Activated naive CD4-positive, alpha-beta T cell treated with anti-CD3 and anti-CD28 coated beads for 36 hours (primary cell): ENCODE data around the gene PAN3. TPM values are rescaled to one million over a fixed set of nuclear protein-coding genes. Genes with fewer than 3 reads are reported as not detected.

Experiments used
- CTCF ChIA-PET: fragments of 350-600 bp; sonication (Branson Sonifier 250); formaldehyde crosslinking; loops from one replicate; lab custom pipeline; 2021; ENCODE audit warnings: antibody characterized with exemption; lab: Charles Lee
- DNase-seq: peaks from one replicate; pipeline ENCODE4 v3.0.0-alpha.2; 2020
- H3K27ac Mint-ChIP-seq: one replicate; pipeline ENCODE4 v1.8.0; 2021; ENCODE audit warnings: mild to moderate bottlenecking, mixed read lengths
- H3K27me3 Mint-ChIP-seq: one replicate; pipeline ENCODE4 v1.8.0; 2021; ENCODE audit warnings: low read depth, mixed read lengths
- H3K36me3 Mint-ChIP-seq: one replicate; pipeline ENCODE4 v1.8.0; 2021; ENCODE audit warnings: low read depth, mixed read lengths
- H3K4me1 Mint-ChIP-seq: one replicate; pipeline ENCODE4 v1.8.0; 2021; ENCODE audit warnings: low read depth, mixed read lengths
- H3K4me3 Mint-ChIP-seq: one replicate; pipeline ENCODE4 v1.8.0; 2021; ENCODE audit warnings: mild to moderate bottlenecking, moderate library complexity, mixed read lengths
- H3K9me3 Mint-ChIP-seq: one replicate; pipeline ENCODE4 v1.8.0; 2021; ENCODE audit warnings: mixed read lengths
- intact Hi-C: fragments of 100-400 bp; cut with micrococcal nuclease; formaldehyde crosslinking; loops from one replicate; pipeline ENCODE4 v1.15.1; 2023
- total RNA-seq, 2 experiments: library from RNA; stranded (reverse); gene quantifications; one replicate each; pipeline ENCODE4 v1.2.3, GENCODE V29; 2021

The PAN3 gene
- total RNA-seq, 2 experiments from 2014 or later = 21.2 to 21.7 TPM

GRCh38 chr13:28333204-28333881, 195.0 kb downstream of the PAN3 start:
- CTCF ChIA-PET = interaction anchor here (1.4 kb wide), 1 partner anchor 10 kb away, joined by 7 read pairs; no protein-coding TSS in a partner anchor
- intact Hi-C loops = no loop called here
- no peak overlapping the region for H3K27ac Mint-ChIP-seq
- no peak overlapping the region for H3K4me3 Mint-ChIP-seq
- H3K4me1 Mint-ChIP-seq = no peaks in the 10 kb centered on the region
- no peaks in the 10 kb centered on the region for H3K27me3 Mint-ChIP-seq
- H3K36me3 Mint-ChIP-seq = no peaks in the 10 kb centered on the region
- no peaks in the 10 kb centered on the region for H3K9me3 Mint-ChIP-seq
- DNase-seq = no peak

DNA sequence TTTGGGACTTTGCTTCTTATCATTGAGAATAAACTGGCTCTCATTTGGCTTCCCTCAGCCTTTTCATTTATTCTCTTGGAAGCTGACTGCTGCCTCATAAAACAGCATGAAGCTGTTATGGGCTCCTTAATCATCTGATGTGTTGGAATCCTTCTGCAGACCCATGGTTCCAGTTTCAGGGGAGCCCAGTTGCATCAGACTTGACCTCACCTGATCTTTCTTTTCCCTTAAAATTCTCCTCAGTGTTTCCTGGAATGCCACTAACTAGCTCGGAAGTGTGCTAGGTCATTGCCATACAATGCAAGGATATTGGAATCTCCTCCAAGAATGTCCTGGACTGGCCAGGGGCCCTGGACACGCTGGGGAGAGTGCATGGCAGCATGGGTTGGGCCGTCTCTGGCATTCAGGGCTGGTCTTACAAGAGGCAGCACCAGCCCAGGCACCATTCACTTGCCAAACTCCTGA, 197.9 kb downstream of the PAN3 start:
- no peaks in the 10 kb centered on the region for H3K36me3 Mint-ChIP-seq
- no peaks in the 10 kb centered on the region for H3K9me3 Mint-ChIP-seq
- CTCF ChIA-PET = no interaction called here
- no peak overlapping the region for H3K27ac Mint-ChIP-seq
- intact Hi-C loops = no loop called here
- no peak for DNase-seq
- no peaks in the 10 kb centered on the region for H3K27me3 Mint-ChIP-seq
- no peak overlapping the region for H3K4me3 Mint-ChIP-seq
- H3K4me1 Mint-ChIP-seq = peaks cover 2% of the 10 kb centered on the region

DNA sequence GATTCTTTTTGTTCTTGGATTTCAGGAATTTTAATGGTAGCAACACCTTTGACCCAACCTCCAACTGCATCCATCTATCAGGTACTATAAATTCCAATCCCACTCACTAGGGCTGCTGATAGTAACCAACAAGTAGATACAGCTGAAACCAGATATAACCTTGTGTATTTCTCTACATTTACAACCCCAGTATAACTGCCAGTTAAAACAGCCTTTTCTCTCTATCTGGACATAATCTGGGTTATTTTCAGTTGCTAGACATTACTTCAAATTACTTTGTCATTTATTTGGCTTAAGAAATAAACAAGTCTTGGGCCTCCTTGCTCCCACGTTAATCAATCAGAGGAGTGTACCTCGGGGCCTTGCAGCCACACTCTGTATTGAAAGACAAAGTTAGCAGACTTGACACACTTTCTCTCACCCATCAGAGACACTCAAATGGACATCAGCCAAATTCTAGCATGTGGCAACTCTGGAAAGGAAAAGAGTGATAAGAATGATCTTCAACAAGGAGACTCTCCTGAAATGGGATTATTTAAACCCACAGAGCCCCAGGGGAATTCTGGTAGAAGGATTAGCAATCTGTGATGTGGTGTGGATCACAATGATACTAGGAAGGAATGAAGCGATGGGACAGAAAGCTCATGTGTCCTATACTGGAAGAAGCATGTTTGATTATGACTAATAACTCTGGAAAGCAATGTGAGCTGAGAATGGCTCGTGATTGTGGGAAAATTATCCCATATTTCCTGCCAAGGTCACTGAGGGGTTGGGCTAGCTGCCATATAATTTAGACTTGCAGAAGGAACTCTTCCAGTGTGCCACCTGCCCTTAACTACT, 199.0 kb downstream of the PAN3 start:
- intact Hi-C loops = no loop called here
- no peaks in the 10 kb centered on the region for H3K36me3 Mint-ChIP-seq
- no peak overlapping the region for H3K27ac Mint-ChIP-seq
- no peaks in the 10 kb centered on the region for H3K9me3 Mint-ChIP-seq
- DNase-seq = no peak
- H3K4me3 Mint-ChIP-seq = no peak overlapping the region
- H3K27me3 Mint-ChIP-seq = no peaks in the 10 kb centered on the region
- peaks cover 2% of the 10 kb centered on the region for H3K4me1 Mint-ChIP-seq
- CTCF ChIA-PET = interaction anchor here (0.7 kb wide), 2 partner anchors 20 to 25 kb away, joined by 3 read pairs; no protein-coding TSS in a partner anchor

DNA sequence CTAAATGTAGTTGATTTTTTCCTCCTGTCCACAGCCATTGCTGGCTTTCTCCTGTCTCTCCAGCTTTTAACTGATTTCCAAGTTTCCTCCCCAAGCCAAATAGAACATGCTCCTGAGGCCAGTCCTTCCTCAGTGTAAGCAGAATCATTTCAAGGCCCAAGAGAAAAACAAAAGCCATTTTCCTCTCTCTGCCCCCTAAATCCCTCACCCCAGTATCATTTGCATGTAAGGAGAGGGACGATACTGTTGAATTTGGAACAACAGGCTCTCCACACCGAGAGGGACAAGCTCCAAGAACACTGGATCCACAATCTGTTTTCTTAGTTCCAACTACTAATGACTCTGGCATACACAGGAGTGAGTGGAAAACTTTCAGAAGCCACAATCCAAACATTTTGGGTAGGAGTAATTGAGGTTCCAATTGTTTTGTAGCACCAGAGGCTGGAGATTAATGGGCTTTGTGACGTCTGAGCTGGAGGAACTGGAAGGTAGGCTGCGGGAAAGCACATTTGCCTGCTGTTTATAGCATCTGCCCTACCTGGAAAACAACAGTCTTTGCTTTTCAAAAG, 199.7 kb downstream of the PAN3 start:
- Mint-ChIP-seq H3K27me3 (no peaks in the 10 kb centered on the region), H3K4me3 (no peak overlapping the region), H3K9me3 (no peaks in the 10 kb centered on the region), H3K36me3 (no peaks in the 10 kb centered on the region), H3K4me1 (peaks cover 2% of the 10 kb centered on the region), H3K27ac (no peak overlapping the region)
- intact Hi-C loops = no loop called here
- DNase-seq = no peak
- CTCF ChIA-PET = interaction anchor here (0.7 kb wide), 1 partner anchor 24 kb away, joined by 3 read pairs; no protein-coding TSS in a partner anchor

DNA sequence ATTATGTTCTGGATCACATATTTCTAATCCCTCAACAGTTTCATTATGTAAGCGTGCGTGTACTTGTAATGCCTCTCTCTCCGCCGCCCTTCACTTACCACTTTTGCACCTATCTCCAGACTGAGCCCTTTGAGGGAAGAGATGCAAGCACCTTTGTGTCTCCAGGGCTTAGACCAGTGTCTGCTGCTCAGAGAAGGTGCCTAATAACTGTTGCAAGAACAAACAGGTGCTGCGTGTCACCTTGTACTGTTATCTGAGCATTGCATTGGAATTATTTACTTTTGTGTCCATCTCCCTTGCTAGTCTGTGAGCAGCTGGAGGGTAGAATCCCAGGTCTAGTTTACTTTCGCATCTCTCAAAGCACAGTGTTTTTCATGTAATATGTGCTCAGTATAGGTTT, 200.4 kb downstream of the PAN3 start:
- H3K27ac Mint-ChIP-seq = no peak overlapping the region
- CTCF ChIA-PET = no interaction called here

GRCh38 chr13:28339419-28339818, 201.1 kb downstream of the PAN3 start:
- no peaks in the 10 kb centered on the region for H3K9me3 Mint-ChIP-seq
- peaks cover 2% of the 10 kb centered on the region for H3K4me1 Mint-ChIP-seq
- no peak overlapping the region for H3K4me3 Mint-ChIP-seq
- CTCF ChIA-PET = no interaction called here
- intact Hi-C loops = no loop called here
- peaks cover 2% of the 10 kb centered on the region for H3K27me3 Mint-ChIP-seq
- no peak for DNase-seq
- H3K27ac Mint-ChIP-seq = no peak overlapping the region
- peaks cover 1% of the 10 kb centered on the region for H3K36me3 Mint-ChIP-seq

More for the DNA sequence above, 200.4 kb downstream of the PAN3 start:
- Mint-ChIP-seq H3K36me3 (no peaks in the 10 kb centered on the region), H3K9me3 (no peaks in the 10 kb centered on the region), H3K27me3 (peaks cover under 1% of the 10 kb centered on the region), H3K4me1 (peaks cover 2% of the 10 kb centered on the region), H3K4me3 (no peak overlapping the region)
- no peak for DNase-seq
- intact Hi-C loops = no loop called here

DNA sequence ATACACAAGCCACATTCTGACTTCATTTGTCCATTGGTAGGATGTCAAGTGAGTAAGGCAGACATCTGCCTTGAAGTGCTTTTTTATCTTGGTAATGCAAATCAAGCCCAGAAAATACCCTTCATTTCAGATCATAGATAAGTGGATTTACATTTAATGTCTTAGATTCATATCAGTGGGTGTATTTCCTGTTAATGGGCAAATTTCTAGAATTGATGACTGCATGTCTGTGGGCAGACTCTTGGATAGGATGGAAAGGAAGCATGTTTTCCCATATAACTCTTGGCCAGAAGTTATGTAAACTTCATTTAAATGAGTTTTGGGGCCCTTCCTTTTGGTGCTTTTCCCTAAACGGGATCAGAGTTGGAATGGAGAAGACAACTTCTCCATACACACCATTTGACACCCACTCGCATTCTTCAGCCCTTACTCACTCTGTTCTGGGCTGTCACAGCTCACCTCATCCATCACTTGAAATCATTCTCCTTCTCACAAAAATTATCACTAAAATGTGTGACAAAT, 202.0 kb downstream of the PAN3 start:
- CTCF ChIA-PET = interaction anchor here (0.6 kb wide), 1 partner anchor 39 kb away, joined by 3 read pairs; no protein-coding TSS in a partner anchor

DNA sequence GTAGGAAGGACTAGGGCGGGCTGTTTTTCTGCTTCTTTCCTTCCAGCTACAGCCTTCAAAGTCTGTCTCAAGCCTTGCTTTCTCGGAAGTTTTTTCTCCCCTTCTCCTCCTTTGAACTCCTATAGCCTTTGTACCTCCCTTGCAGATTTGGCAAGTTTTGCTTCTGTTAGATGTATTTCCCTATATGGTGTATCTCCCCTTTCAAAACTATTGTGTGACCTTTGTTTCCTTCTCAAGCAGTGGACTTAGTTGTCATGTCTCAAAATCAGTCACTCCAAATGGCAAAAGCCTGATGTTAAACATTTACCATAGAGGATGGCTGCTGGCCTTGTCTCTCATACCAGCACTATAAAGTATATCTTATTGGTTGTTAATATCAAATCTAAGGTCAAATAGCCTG, 203.9 kb downstream of the PAN3 start:
- CTCF ChIA-PET = interaction anchor here (1.1 kb wide), 1 partner anchor 16 kb away, joined by 3 read pairs; no protein-coding TSS in a partner anchor
- Mint-ChIP-seq H3K36me3 (peaks cover 1% of the 10 kb centered on the region), H3K9me3 (no peaks in the 10 kb centered on the region), H3K4me1 (peaks cover 3% of the 10 kb centered on the region), H3K4me3 (no peak overlapping the region), H3K27me3 (peaks cover 2% of the 10 kb centered on the region), H3K27ac (no peak overlapping the region)
- no peak for DNase-seq
- intact Hi-C loops = no loop called here

More for the DNA sequence above, 202.0 kb downstream of the PAN3 start:
- no peaks in the 10 kb centered on the region for H3K9me3 Mint-ChIP-seq
- DNase-seq = no peak
- H3K27ac Mint-ChIP-seq = no peak overlapping the region
- intact Hi-C loops = no loop called here
- H3K4me3 Mint-ChIP-seq = no peak overlapping the region
- H3K36me3 Mint-ChIP-seq = peaks cover 1% of the 10 kb centered on the region
- H3K4me1 Mint-ChIP-seq = peaks cover 2% of the 10 kb centered on the region
- peaks cover 2% of the 10 kb centered on the region for H3K27me3 Mint-ChIP-seq

- no peak overlapping the region for H3K27ac Mint-ChIP-seq
- no peak overlapping the region for H3K4me3 Mint-ChIP-seq
- H3K4me1 Mint-ChIP-seq = peaks cover 13% of the 10 kb centered on the region
- H3K36me3 Mint-ChIP-seq = peaks cover 1% of the 10 kb centered on the region
- no peaks in the 10 kb centered on the region for H3K9me3 Mint-ChIP-seq
- intact Hi-C loops = no loop called here
- no peak for DNase-seq
- H3K27me3 Mint-ChIP-seq = peaks cover 2% of the 10 kb centered on the region
- CTCF ChIA-PET = no interaction called here
Measured at GRCh38 chr13:28344163-28344562, 205.8 kb downstream of the PAN3 start.

Other genes starting within 250 kb of the PAN3 start
- gene PDX1, start 218.5 kb upstream of the PAN3 start, total RNA-seq = not detected
- not detected for gene CDX2, start 169.2 kb upstream of the PAN3 start, total RNA-seq
- gene URAD, start 149.9 kb upstream of the PAN3 start, total RNA-seq = not detected
- gene FLT3, start 38.0 kb upstream of the PAN3 start, total RNA-seq = not detected